HG03045 (cell line): ENCODE results near the gene PRDM7.

Experiments
- ATAC-seq: cut with Tn5 transposase; IDR thresholded peaks from one replicate; pipeline ENCODE4 v1.9.1; 2021; ENCODE audit warnings: mild to moderate bottlenecking, moderate library complexity; ENCODE audit not compliant: unreplicated experiment

The PRDM7 gene

GRCh38 chr16:90040152-90041023, 36.7 kb downstream of the PRDM7 start:
- ATAC-seq: no peak

DNA sequence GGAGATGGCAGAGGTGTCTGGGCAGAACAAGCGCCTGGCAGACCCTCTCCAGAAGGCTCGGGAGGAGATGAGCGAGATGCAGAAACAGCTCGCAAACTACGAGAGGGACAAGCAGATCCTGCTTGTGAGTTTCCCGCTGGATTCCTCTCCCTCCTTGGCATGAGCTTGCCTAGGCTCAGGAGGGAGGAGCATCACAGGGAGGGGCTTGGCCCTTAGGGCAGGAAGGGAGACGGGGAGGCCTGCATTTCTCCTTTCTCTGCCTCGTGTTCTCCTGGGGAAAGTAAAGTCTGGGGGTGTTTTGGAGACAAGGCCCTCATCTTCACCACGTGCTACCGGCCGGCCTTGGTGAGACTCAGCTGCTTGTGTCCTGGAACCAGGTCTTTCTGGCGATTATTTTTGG, 39.9 kb downstream of the PRDM7 start:
- ATAC-seq: no peak

GRCh38 chr16:90035902-90036301, 41.2 kb downstream of the PRDM7 start:
- no peak for ATAC-seq

DNA sequence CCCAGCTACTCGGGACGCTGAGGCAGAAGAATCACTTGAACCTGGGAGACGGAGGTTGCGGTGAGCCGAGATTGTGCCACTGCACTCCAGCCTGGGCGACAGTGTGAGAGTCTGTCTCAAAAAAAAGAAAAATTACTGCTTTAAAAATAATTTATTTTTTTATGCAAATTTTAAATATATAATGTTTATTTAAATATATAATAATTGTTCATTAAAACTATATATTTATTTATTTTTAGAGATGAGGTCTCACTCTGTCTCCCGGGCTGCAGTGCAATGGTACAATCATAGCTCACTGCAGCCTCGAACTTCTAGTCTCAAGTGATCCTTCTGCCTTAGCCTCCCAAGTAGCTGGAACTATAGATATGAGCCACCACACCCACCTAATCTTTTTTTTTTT, 42.6 kb downstream of the PRDM7 start:
- ATAC-seq: no peak

DNA sequence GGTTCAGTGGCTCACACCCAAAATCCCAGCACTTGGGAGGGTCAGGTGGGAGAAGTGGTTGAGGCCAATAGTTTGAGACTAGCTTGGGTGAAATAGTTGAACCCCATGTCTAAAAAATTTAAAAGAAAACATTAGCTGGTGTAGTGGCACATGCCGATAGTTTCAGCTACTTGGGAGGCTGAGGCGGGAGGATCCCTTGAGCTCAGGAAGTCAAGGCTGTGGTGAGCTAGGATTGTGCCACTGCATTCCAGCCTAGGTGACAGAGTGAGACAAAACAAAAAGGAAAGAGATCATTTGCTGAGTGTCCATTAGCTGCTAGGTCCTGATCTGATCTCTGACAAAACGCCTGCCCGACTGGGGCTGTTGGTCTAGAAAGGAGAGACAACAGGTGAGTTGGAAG, 43.7 kb downstream of the PRDM7 start:
- ATAC-seq: no peak

DNA sequence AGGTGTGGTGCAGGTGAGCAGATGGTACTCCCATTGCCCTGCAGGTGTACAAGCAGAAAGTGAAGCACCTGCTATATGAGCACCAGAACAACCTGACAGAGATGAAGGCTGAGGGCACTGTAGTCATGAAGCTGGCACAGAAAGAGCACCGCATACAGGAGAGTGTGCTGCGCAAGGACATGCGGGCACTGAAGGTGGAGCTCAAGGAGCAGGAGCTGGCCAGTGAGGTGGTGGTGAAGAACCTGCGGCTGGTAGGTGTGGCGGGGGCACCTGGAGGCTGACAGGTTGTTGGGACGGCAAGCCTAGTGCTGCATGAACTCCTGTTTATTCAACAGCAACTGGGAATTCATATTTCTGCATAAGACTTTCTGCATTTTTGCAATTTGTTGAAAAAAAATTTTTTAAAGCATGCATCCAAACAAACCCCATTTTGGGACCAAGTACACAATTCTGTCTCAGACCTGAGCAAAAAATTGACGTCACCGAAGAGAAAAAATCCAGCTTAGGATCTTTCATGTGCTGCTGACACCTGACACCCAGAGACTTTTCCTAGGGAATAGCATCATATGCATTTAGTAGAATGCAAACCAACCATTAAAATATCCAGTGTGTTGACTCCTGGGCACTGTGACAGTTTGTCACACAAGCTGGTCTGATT, 44.3 kb downstream of the PRDM7 start:
- no peak for ATAC-seq

GRCh38 chr16:90031931-90032673, 45.0 kb downstream of the PRDM7 start:
- no peak for ATAC-seq

GRCh38 chr16:90031186-90031930, 45.8 kb downstream of the PRDM7 start:
- no peak for ATAC-seq

DNA sequence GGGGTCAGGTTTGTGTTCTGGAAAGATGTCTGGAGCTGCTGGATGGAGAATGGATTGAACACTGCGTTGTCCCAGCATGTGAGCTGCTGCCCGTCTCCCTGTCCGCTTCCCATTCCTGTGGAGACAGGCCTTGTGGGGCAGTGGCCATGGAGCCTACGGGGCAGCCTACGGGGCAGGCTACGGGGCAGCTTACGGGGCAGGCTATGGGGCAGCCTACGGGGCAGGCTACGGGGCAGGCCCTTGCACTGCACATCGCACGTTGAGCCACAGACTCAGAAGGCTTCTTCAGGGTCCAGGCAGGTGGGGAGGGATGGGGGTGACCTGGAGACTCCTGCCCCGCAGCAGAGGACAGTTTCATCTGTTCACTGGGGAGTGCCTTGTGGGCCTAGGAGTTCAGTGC, 48.1 kb downstream of the PRDM7 start:
- ATAC-seq: no peak

GRCh38 chr16:90027611-90028010, 49.5 kb downstream of the PRDM7 start:
- ATAC-seq: no peak

DNA sequence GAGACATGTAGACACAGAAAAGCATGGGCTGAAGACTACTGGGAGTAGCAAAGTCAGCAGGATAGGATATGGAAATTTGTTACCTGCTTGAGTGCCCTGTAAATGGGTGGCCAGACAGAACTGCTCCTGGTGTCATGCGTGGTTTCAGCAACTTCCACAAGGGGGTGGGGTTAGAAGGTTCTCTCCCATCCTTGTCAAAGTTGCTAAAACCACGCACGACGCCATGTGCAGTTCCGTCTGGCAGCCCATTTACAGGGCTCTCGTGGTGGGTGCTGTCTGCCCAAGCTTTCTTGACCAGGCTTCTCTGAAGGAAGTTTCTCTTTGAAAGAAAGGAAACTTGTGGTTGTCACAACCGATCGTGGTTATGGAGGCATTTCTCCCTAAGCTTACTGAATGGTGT, 51.0 kb downstream of the PRDM7 start:
- no peak for ATAC-seq

DNA sequence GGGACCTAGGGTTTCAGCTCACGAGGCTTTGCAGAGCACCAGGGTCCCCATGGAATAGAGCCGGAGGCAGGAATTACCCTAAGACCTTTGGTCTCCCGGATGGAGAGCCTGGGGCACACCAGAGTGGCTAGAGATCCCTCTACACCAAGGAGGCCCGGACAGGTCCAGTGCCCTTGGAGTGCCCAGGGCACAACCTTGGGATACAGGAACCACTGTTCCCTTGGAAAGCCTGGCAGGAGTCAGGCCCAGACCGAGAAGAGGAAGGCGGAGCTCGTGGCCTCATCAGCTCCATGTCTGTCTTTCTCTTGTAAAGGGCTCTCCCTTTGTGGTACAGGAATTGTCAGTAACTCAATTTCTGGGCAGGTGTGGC, 54.1 kb downstream of the PRDM7 start:
- no peak for ATAC-seq

DNA sequence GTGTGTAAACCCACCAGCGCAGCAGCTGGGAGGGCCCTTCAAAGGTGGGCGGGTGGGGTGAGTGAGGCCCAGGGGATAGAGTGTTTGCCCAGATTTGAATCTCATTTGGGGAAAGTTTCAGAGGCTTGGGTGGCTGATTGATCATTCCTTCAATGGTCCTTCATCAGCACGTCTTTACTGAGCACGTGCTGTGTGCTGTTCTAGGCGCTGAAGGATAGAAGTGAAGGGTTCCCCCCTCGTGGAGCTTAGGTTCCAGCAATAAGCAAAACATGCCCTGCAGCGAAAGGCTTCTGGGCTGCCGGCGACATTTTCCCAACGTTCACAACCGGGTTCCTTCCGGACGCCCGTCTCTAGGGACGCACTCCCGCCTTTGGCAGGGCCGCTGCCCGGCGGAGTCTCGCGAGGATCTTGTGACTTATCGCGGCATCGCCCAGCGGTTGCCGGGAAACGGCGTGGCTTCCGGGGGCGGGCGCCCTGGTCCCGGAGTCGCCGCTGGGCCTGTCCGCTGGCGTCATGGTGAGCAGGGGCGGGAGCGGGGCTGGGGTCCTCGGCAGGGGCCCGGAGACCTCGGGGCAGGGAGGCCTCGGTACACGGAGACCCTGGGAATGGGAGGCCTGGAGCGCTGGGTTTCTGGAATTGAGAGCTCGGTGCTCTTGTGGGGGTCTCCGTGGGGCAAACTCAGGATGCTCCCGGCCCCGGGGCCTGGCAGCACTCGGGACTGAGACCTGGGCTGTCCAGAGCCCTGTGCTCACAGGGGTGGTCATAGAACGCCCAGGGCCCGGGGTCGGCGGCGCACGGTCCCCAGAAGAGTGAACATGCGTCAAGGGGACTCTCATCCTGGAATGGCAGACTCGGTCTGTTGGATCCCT, 54.7 kb downstream of the PRDM7 start:
- peak; percentile 62 for ATAC-seq

GRCh38 chr16:90020838-90021382, 56.2 kb downstream of the PRDM7 start:
- no peak for ATAC-seq

GRCh38 chr16:90020260-90020837, 56.8 kb downstream of the PRDM7 start:
- ATAC-seq: no peak

DNA sequence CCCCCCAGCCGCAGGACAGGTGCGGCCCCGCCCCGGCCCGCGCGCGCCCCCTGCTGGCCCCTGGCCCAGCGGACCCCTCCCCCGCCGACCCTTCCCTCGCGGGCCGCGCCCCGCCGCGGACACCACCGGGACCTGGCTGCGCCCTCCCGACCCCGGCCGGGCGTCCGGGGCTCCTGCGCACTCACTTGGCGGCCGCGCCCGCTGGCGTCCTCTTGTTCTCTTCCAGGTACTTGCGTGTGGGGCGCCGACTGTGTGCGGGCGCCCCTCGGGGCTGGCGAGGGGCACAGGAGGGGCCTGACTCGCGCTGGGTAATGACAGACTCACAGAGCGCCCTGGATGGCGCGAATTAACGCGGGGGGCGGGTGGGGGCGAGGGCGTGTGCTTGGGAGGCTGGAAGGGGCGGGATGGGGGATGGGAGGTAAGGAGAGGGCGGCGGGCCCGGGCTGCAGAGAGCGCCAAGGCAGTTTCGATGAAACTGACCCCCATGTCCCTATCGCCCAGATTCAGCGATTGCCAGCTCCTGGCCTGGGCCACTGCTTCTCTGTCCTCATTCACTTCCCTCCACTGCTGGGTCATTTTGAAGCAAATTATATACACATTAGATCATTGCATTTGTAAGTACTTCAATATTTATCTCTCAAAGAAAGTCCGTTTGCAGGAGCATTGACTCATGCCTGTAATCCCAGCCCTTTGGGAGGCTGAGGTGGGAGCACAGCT, 57.4 kb downstream of the PRDM7 start:
- no peak for ATAC-seq

DNA sequence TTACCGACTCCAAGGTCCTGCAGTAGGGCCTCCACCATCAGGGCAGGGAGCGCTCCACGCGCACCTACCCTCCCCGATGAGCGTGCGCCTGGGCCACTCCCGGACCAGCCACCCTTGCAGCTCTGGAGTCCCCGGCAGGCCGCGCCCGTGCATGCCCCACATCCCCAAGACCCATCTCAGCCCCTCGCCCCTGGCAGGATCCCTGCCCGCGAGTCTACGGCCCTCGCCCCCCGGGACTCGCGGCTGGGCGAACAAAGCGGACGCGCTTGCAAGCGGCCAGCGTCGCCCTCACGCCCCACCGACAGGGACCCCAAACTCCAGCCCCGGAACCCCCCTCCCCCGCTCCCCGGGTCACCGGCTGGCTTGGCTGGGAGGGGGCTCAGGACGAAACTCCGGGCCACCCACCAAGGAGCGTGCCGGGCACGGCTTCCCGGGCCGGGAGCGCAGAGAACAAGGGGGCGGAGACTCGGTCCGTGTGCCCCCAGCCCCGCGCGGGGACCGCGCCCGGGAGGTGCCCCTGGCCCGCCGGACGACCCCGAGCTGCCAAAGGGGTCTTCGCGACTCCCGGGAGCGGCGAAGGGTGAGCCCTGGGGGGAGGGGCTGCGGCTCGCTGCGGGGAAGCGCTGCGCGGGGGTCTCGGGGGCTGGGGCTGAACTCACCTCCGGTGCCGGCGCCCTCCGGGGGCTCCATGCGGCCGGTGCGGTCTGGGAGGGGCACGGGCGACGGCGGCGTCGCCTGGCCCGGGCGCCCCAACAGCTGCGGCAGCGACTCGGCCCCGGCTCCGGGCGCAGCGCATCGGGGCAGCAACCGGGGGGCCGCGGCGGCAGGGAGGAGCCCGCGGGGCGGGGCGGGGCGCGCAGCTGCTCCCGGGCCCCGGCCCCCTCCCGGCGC, 58.2 kb downstream of the PRDM7 start, which contains the start of gene DBNDD1:
TSS of gene DBNDD1 (minus strand) at position 805 of the 891 bp plus-strand sequence. CDS start at position 690, 115 bp downstream.
- ATAC-seq: no peak

- no peak for ATAC-seq
These were observed 58.9 kb downstream of the PRDM7 start for GRCh38 chr16:90018297-90018651.
